Left ventricle myocardium inferior (tissue), 1 donor: Measurements from ENCODE around the gene NOB1. TPM values are rescaled to one million over a fixed set of nuclear protein-coding genes. Genes with fewer than 3 reads are reported as not detected.
A peak's percentile ranks its signal among the peaks of the same experiment; 100 is the strongest.
"Not testable (repeated sequence)": the region's sequence is repeated elsewhere in the genome, so short reads cannot be mapped to it uniquely, and the experiment has no call there.

Experiments
- DNase-seq: peaks from one replicate; pipeline ENCODE4 v3.0.0-alpha.2; 2020
- H3K27ac ChIP-seq: fragments of 200-600 bp; replicated peaks from 2 replicates; pipeline ENCODE4 v1.8.0; 2021
- H3K27me3 ChIP-seq: fragments of 200-600 bp; 2 replicates; pipeline ENCODE4 v1.8.0; 2021; ENCODE audit warnings: low read depth
- H3K36me3 ChIP-seq: fragments of 200-600 bp; 2 replicates; pipeline ENCODE4 v1.8.0; 2021
- H3K4me1 ChIP-seq: fragments of 200-600 bp; 2 replicates; pipeline ENCODE4 v1.8.0; 2021
- H3K4me3 ChIP-seq: fragments of 200-600 bp; 2 replicates; pipeline ENCODE4 v1.8.0; 2021; ENCODE audit warnings: mild to moderate bottlenecking, moderate library complexity
- H3K9me3 ChIP-seq: fragments of 200-600 bp; replicated peaks from 2 replicates; pipeline ENCODE4 v1.8.0; 2021
- intact Hi-C: fragments of 100-400 bp; cut with micrococcal nuclease; formaldehyde crosslinking; loops from one replicate; pipeline ENCODE4 v1.11.0; 2022
- total RNA-seq: library from RNA; stranded (reverse); fragmentation: NEBNext Ultra II Directional; extraction: Animal tissue kit (Norgen Biotek cat#: 25700); gene quantifications from one replicate; pipeline ENCODE4 v1.2.1, GENCODE V29; 2021
- TF ChIP-seq, protein P1 (sequence below): fragments of 200-600 bp; IDR thresholded peaks from 2 replicates; pipeline ENCODE4 v1.8.0; 2021; ENCODE audit warnings: antibody characterized with exemption, mild to moderate bottlenecking, borderline replicate concordance
- donor health status: DM: no; HTN: yes; CAD: no; lungs with severe emphysema.

NOB1 gene
- total RNA-seq, 1 donor from 2014 or later: 14.7 TPM

DNA sequence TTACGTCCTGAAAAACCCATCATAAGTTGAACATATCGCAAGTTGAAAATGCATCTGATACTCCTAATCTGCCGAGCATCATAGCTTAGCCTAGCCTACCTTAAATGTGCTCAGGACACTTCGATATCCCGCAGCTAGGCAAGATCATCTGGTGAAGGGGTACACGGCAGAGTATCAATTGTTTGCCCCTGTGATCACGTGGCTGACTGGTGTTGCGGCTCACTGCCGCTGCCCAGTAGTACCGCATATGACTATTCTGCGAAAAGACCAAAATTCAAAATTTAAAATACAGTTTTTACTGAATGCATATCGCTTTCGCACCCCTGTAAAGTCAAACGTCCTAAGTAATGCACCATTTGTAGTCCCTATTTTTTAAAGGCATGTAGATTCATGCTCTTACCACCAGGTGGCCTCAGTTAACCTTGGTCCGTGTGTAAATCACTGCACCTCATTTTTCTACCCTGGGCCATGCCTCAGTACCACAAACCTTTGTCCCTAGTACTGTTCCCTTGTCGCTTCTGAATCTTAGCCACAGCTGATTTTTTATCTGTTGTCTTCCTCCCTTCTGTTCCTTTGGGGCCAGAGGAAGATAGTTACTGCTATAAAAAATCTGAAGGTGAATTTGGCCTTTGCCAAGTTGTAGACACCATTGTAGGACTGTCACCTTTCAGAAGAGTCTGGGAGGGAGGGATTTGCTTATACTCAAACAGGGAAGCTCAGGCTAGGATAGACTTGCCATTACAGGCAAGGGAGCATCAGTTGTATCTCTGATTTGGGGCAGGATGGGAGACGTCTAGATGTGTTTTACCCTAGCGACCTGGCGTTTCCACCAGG lies 41.8 kb upstream of the NOB1 start:
- TF ChIP-seq, protein P1, sequence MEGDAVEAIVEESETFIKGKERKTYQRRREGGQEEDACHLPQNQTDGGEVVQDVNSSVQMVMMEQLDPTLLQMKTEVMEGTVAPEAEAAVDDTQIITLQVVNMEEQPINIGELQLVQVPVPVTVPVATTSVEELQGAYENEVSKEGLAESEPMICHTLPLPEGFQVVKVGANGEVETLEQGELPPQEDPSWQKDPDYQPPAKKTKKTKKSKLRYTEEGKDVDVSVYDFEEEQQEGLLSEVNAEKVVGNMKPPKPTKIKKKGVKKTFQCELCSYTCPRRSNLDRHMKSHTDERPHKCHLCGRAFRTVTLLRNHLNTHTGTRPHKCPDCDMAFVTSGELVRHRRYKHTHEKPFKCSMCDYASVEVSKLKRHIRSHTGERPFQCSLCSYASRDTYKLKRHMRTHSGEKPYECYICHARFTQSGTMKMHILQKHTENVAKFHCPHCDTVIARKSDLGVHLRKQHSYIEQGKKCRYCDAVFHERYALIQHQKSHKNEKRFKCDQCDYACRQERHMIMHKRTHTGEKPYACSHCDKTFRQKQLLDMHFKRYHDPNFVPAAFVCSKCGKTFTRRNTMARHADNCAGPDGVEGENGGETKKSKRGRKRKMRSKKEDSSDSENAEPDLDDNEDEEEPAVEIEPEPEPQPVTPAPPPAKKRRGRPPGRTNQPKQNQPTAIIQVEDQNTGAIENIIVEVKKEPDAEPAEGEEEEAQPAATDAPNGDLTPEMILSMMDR: peak; percentile 93
- Histone ChIP-seq H3K36me3 (peaks cover 18% of the 10 kb centered on the region), H3K4me1 (peaks cover 7% of the 10 kb centered on the region), H3K27ac (no peak overlapping the region), H3K4me3 (peak overlapping the region; percentile 48), H3K9me3 (no peaks in the 10 kb centered on the region), H3K27me3 (no peaks in the 10 kb centered on the region)
- no peak for DNase-seq
- intact Hi-C loops: loop anchor here (5.0 to 10.0 kb wide), 2 partner anchors 58 to 131 kb away; no protein-coding TSS in a partner anchor

DNA sequence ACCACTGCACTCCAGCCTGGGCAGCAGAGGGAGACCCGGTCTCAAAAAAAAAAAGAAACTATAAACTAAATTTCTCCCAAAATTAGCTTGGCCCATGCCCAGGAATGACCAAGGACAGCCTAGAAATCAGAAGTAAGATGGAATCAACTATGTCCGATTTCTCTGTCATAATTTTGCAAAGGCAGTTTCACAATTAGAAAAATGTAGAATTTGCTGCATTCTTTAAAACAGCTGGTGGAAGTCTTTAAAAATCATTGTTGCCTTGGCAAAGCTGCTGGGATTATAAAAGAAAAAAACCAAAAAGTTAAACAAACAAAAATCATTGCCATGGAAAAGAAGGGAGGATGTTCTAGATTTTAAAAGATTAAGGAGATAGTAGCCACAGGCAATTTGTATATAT lies 39.8 kb upstream of the NOB1 start:
- TF ChIP-seq, protein P1: no peak
- Histone ChIP-seq H3K27ac (no peak overlapping the region), H3K4me1 (peaks cover 7% of the 10 kb centered on the region), H3K4me3 (no peak overlapping the region), H3K27me3 (no peaks in the 10 kb centered on the region), H3K36me3 (peaks cover 21% of the 10 kb centered on the region), H3K9me3 (no peaks in the 10 kb centered on the region)
- no peak for DNase-seq
- intact Hi-C loops: loop anchor here (10.0 kb wide), 1 partner anchor 60 kb away; no protein-coding TSS in a partner anchor

DNA sequence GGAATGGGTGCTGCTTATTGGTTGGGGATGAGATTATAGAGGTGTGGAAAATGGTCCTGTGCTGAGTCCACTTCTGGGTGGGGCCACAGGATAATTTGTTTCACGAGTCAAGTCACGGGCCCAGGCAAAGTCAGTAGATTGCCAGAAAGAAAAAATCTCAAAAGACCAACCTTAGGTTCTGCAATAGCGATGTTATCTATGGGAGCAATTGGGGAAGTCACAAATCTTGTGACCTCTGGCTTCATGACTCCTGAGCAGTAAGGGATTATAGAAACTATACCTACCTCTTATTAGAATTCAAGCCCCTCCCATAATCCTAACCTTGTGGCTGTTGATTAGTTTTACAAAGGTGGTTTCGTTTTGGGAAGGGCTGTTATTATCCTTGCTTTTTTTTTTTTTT lies 38.8 kb upstream of the NOB1 start:
- DNase-seq: no peak
- H3K4me1 ChIP-seq: peaks cover 7% of the 10 kb centered on the region
- H3K9me3 ChIP-seq: no peaks in the 10 kb centered on the region
- no peak overlapping the region for H3K27ac ChIP-seq
- peaks cover 27% of the 10 kb centered on the region for H3K36me3 ChIP-seq
- TF ChIP-seq, protein P1: no peak
- intact Hi-C loops: loop anchor here (10.0 kb wide), 1 partner anchor 61 kb away; no protein-coding TSS in a partner anchor
- H3K4me3 ChIP-seq: no peak overlapping the region
- H3K27me3 ChIP-seq: no peaks in the 10 kb centered on the region

DNA sequence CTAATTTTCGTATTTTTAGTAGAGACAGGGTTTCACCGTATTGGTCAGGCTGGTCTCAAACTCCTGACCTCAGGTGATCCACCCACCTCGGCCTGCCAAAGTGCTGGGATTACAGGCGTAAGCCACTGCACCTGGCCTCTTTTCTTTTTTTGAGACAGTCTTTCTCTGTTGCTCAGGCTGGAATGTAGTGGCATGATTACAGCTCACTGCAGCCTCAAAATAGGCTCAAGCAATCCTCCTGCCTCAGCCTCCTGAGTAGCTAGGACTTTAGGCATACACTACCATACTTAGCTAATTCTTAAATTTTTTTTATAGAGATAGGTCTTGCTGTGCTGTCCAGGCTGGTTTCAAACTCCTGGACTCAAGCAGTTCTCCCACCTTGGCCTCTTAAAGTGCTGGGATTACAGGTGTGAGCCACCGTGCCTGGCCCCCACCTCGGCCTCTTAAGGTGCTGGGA lies 36.7 kb upstream of the NOB1 start:
- not testable (repeated sequence) for H3K9me3 ChIP-seq, H3K4me3 ChIP-seq, H3K27ac ChIP-seq, H3K27me3 ChIP-seq, DNase-seq, H3K4me1 ChIP-seq
- peaks cover 43% of the 10 kb centered on the region for H3K36me3 ChIP-seq
- intact Hi-C loops: loop anchor here (10.0 kb wide), 1 partner anchor 63 kb away; no protein-coding TSS in a partner anchor

DNA sequence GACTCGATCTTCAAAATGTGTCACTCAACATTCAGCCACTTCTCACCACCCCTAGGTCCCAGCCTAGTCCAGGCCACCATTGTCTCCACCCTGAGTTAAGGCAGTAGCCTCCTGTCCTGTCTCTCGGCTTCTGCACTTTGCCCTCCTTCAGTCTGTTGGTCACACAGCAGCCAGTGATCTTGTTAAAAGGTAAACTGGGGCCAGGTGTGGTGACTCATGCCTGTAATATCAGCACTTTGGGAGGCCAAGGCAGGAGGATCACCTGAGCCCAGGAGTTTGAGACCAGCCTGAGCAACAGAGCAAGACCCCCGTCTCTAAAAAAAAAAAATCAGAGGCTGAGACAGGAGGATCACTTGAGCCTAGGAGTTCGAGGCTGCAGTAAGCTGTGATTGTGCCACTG lies 33.2 kb upstream of the NOB1 start:
- Histone ChIP-seq H3K4me1 (no peaks in the 10 kb centered on the region), H3K27me3 (no peaks in the 10 kb centered on the region), H3K9me3 (no peaks in the 10 kb centered on the region), H3K27ac (no peak overlapping the region), H3K4me3 (no peak overlapping the region), H3K36me3 (peaks cover 43% of the 10 kb centered on the region)
- DNase-seq: no peak
- intact Hi-C loops: no loop called here
- TF ChIP-seq, protein P1: no peak

DNA sequence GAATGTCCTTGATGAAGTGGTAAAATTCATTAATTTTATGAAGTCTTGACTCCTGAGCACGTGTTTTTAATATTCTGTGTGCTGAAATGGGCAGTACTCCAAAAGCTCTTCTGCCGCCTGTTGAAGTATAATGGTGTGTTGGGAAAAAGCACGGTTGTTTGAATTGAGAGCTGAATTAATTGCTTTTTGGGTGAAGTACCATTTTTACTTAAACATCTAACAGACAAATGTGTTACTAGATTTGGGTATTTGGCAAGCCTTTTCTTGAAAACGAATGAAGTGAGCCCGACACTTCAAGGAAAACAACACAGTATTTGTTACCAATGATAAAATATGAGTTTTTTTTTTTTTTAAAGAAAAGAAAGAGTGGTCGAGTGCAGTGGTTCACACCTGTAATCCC lies 29.9 kb upstream of the NOB1 start:
- TF ChIP-seq, protein P1: no peak
- Histone ChIP-seq H3K4me3 (no peak overlapping the region), H3K9me3 (no peaks in the 10 kb centered on the region), H3K27ac (no peak overlapping the region), H3K4me1 (no peaks in the 10 kb centered on the region), H3K36me3 (peaks cover 27% of the 10 kb centered on the region), H3K27me3 (no peaks in the 10 kb centered on the region)
- DNase-seq: no peak
- intact Hi-C loops: no loop called here
